HG02588 (cell line): ENCODE data around the gene ADPRHL1.
A peak's percentile ranks its signal among the peaks of the same experiment; 100 is the strongest.
"Not testable (repeated sequence)": the region's sequence is repeated elsewhere in the genome, so short reads cannot be mapped to it uniquely, and the experiment has no call there.

Experiments used
- ATAC-seq: cut with Tn5 transposase; IDR thresholded peaks from one replicate; pipeline ENCODE4 v1.9.1; 2021; ENCODE audit warnings: mild to moderate bottlenecking, moderate library complexity; ENCODE audit not compliant: unreplicated experiment

The ADPRHL1 gene

GRCh38 chr13:113403255-113404104 is 49.8 kb downstream of the ADPRHL1 start:
- no peak for ATAC-seq

DNA sequence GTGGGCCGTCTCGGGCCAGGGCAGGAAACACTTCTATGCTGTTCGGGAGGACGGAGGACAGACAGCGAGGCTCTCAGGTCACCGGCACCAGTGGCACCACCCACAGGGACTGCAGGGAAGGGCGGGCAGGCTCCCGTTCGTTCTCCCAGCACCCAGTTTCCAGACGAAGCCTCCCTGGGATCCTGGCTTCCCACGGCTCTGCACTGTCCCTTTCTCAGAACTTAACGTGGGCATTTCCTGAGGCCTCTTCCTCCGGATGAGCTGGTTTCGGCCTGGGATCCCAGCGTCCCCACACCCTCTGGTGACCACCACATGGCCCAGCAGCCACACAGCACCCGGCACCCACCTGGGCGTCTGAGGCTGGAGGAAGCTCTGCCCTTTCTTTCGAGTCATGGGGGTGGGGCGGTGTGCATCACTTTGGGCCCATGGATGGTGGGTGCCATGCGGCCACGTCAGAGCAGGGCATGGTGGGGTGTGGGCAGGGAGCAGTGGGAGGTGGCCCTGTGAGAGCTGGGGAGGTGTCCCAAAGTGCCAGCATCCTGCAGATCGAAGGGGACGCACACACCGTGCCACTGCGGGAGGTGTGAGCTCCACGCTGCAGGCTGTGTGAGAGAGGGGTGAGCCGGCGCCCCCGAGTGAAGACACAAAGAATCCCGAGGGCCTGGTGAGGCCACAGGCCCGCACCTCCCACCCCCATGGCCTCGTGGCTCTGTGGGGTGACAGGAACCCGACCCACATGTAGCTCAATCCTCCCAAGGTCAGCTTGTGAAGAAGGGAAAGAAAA is 50.6 kb downstream of the ADPRHL1 start:
- ATAC-seq = no peak

DNA sequence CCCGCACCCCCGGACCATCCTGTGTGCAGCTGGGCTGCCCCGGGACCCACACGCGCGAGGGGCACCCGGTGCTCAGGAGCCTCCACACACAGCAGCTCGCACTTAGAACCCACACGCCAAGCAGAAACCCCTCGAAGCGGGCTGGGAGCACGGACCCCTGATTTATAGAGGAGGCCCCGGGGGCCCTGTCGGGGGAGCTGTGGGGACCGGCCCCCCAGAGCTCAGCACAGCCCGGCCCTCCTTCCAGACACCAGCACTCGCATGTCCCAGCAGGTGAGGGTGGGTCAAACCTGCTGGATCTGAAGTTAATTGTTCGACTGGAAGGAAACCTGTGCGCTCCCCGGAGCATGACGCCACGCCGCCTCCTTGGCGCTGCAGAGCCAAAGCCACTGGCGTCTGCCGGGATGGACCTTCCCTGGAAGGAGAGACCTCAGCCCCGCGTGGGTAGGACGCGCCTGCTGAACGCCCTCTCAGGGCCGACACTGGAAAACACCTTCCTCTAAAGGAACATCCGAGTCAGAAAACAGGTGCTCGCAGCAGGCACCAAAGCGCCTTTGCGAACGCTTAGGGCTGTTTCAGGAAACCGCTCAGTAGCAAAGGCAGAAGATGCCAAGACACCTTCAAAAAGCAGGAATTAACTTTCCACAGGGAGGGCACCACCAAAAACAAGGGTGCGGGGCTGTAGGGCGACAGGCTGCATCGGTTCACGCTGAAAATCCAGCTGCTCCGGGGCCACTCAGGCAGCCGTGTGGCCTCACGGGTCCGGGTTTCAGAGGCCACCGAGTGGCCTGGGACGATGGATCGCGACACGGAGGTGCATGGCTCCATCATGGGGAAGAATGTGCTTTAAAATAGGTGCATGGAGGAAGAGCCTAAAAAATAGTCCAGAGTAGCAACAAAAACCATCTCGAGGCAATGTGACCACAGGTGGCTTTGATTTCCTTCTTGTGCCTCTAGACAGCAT is 51.6 kb downstream of the ADPRHL1 start:
- no peak for ATAC-seq

DNA sequence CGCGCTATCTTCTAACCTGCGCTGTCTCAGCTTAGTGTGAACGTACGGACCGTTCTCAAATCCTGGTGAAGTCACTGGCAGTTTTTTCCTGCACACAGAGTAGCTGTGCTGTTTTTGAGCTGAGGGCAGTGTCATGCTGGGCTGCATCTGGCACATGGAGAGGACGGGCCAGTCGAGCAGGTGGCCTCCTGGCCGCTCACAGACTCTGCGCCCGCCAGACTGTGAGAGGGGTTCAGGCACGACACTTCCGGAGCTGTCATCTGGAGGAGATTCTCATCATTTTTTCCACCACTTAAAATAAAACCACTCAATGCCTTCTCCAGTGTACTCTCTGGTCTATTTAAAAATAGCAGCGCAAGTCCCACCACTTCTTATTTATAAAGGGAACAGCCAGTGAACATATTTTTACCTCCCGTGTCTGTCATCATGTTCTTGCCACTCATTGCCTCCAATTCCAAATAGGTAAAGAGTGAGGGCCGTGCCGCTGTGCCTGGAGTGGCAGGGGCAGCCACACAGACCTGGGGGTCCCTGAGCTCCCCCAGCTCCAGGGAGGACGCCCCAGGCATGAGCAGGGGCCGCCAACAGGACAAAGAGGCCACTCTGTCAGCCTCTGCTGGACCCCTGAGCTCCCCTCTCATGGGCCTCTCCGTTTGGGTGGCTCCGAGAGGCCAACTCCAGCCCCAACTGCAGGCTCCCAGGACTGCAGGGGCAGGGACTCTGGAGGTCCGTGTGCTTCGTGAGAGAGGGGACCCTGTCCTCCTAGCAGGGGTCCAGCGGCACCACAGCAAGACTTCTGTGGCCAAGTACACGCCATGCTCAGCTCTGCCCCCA is 52.5 kb downstream of the ADPRHL1 start:
- ATAC-seq = no peak

DNA sequence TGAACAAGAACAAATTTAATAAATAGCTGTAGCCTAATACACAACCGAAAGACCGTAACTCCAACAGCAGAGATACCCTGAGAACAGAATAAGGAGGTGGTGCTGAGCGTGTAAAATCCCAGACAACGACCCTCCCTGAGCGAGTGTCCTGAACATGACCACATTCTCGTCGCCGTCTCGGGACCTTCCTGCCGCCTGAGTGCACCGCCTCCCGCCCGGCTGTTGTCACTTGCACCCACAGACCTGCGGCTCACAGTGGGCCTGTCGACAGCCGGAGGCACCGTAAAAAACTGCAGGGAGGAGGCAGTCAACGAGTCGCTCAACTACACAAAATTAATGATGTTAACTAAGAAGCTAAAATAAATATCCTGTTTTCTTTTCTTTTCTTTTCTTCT is 53.5 kb downstream of the ADPRHL1 start:
- ATAC-seq = no peak

DNA sequence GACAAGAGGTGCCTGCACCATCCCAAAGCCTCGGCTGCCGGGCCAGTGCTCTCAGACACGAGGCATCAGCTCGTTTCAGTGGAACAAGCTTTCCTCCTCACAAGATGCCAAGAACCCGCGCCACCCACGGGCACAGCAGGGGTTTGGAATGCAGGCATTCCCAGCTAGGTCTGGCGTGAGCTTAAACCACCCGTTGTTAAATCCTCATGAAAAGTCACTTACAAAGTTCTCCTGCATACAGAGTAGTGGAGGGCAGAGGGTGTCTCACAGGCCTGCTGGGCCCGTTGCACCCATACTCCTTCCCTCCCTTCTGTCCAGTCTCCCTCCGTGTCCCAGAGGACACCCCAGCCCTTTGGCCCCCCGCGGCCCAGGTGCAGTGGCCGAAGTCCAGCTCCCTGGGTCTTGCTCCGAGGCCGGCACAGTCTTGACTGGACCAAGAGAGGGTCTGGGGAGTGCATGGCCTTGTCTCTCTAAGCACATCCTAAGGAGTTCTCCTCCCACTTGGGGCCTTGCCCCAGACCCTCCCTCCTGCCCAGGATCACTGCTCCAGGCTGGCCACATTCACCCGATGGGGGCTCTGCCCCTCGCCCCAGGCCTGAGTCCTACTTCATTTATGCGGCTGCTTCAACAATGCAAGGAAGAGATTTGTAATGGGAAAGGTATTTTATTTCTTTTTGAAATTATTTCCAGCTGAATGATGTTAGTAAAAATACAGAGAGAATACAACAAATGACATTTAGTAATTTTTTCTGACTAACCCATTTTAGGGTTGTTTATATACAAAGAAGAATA is 54.1 kb downstream of the ADPRHL1 start:
- ATAC-seq = no peak

GRCh38 chr13:113397608-113398425 is 55.5 kb downstream of the ADPRHL1 start:
- ATAC-seq = no peak

- ATAC-seq = peak; percentile 18
Observed at GRCh38 chr13:113394339-113394640, 59.0 kb downstream of the ADPRHL1 start.

GRCh38 chr13:113393563-113394338 is 59.5 kb downstream of the ADPRHL1 start:
- peak; percentile 94 for ATAC-seq

- ATAC-seq = peak; percentile 13
Observed at GRCh38 chr13:113393226-113393562, 60.1 kb downstream of the ADPRHL1 start.

- ATAC-seq = no peak
Observed at GRCh38 chr13:113390874-113391497, 62.3 kb downstream of the ADPRHL1 start.

- ATAC-seq = not testable (repeated sequence)
Observed at GRCh38 chr13:113389586-113389985, 63.7 kb downstream of the ADPRHL1 start.

DNA sequence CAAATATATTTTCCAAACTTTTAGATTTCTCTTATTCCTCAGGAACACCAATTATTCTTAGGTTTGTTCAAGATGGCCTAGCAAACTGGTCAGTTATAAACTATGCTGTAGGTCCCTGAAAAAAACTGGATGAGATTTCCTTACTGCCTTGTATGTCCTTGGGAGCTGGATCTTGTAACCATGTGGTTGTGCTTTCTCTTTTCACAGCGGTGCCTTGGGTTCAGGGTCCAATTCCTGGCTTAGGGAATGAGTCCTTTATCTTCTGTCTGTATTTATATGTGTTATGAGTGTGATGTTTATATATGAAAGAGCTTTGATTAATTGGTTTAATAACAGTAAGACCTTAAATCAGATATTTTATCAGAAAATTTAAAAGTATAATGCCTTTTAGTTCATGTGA is 65.9 kb downstream of the ADPRHL1 start:
- ATAC-seq = no peak

DNA sequence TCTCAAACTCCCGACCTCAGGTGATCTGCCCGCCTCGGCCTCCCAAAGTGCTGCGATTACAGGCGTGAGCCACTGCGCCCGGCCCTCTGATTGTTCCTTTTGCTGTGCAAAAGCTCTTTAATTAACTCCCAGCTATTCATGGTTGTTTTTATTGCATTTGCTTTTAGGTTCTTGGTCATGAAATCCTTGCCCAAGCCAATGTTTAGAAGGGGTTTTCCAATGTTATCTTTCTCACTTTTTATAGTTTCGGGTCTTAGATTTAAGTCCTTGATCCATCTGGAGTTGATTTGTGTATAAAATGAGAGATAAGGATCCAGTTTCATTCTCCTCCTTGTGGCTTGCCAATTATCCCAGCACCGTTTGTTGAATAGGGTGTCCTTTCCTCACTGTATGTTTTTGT is 70.2 kb downstream of the ADPRHL1 start:
- ATAC-seq = no peak

DNA sequence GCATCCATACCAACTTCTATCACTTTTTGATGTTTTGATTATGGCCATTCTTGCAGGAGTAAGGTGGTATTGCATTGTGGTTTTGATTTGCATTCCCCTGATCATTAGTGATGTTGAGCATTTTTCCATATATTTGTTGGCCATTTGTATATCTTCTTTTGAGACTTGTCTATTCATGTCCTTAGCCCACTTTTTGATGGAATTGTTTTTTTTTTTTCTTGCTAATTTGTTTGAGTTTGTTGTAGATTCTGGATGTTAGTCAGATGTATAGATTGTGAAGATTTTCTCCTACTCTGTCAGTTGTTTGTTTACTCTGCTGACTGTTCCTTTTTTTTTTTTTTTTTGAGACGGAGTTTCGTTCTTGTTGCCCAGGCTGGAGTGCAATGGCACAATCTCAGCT is 70.7 kb downstream of the ADPRHL1 start:
- ATAC-seq = not testable (repeated sequence)

- no peak for ATAC-seq
Observed at GRCh38 chr13:113378825-113379224, 74.5 kb downstream of the ADPRHL1 start.

- ATAC-seq = no peak
Observed at GRCh38 chr13:113374511-113375175, 78.6 kb downstream of the ADPRHL1 start.
